ENCODE data around the gene ENHO.

- TF ChIP-seq CTCF (IDR thresholded peaks at IDR 0.05; ENCODE audit: low read depth, low read length, poor library complexity, severe bottlenecking) (no peak), EZH2phosphoT487 (IDR thresholded peaks at IDR 0.05; ENCODE audit: borderline replicate concordance, low read length) (no peak)
Measured at GRCh38 chr9:34514816-34515215, 8.0 kb downstream of the ENHO start.

Data from DOHH2 (cell line).